Neuron (in vitro differentiated cells): Measurements from ENCODE around the gene BBX.

ENCODE experiments used
- H2AFZ ChIP-seq: one replicate; pipeline ENCODE4 v1.6.1; 2013; ENCODE audit warnings: low read depth, mild to moderate bottlenecking, inconsistent platforms, low read length, moderate library complexity
- H3K27me3 ChIP-seq: one replicate; pipeline ENCODE4 v1.6.1; 2013; ENCODE audit warnings: low read length; ENCODE audit not compliant: insufficient read depth
- H3K36me3 ChIP-seq: one replicate; pipeline ENCODE4 v1.6.1; 2013; ENCODE audit warnings: low read length; ENCODE audit not compliant: insufficient read depth
- H3K4me1 ChIP-seq: one replicate; pipeline ENCODE4 v1.6.1; 2013; ENCODE audit warnings: low read length; ENCODE audit not compliant: insufficient read depth
- H3K4me3 ChIP-seq: 2 replicates; pipeline ENCODE4 v1.5.1; 2013; ENCODE audit warnings: mild to moderate bottlenecking, low read length, moderate library complexity
- H3K9me3 ChIP-seq: one replicate; pipeline ENCODE4 v1.6.1; 2013; ENCODE audit warnings: low read length

The BBX gene

DNA sequence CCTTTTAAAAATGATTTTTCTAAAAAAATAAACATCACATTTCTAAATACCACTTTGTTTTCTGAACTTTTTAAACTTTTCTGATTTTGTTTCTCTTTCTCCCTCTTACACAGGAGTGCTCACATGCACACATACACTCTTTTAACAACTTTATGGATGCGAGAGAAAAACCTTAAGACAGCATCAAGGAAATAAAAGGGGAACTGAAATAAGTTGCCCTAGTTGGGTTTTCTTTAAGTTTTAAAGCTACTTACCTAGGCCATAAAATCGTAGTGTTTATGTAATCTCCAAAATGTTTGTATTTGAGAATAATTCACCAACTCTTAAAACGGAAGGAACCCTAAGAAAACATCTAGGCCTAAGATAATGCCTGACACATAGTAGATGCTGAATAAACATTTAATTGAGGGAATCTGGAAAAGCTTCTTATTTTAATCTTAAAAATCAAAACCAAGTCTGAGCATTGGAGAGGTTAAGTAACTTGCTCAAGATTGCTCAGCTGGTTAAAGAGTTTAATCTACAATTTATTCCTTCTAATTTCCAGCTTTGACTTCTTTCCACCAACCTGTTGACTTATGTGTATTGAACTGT, 1.2 kb upstream of the BBX start:
- Histone ChIP-seq H3K4me3 (no peak overlapping the region), H2AFZ (no peak overlapping the region)

DNA sequence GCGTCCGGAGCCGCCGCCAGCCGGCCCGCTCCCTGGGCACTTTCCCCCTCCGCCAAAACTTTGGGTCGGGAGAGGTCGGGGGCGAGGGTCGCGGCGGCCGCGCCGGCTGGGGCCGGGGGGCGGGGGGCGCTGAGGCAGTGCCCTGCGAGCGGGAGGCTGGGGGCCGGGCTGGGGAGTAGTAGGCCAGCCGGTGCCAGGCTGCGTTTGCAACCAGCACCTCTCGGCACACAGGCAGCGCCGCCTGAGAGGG, 452 bp downstream of the BBX start:
- Histone ChIP-seq H3K4me3 (peak overlapping the region; percentile 95), H3K4me1 (peaks cover 15% of the 10 kb centered on the region), H2AFZ (peak overlapping the region; percentile 89), H3K36me3 (no peaks in the 10 kb centered on the region), H3K27me3 (no peaks in the 10 kb centered on the region), H3K9me3 (no peaks in the 10 kb centered on the region)

More for the DNA sequence above, 1.2 kb upstream of the BBX start:
- Histone ChIP-seq H3K27me3 (no peaks in the 10 kb centered on the region), H3K9me3 (no peaks in the 10 kb centered on the region), H3K4me1 (peaks cover 8% of the 10 kb centered on the region), H3K36me3 (no peaks in the 10 kb centered on the region)

DNA sequence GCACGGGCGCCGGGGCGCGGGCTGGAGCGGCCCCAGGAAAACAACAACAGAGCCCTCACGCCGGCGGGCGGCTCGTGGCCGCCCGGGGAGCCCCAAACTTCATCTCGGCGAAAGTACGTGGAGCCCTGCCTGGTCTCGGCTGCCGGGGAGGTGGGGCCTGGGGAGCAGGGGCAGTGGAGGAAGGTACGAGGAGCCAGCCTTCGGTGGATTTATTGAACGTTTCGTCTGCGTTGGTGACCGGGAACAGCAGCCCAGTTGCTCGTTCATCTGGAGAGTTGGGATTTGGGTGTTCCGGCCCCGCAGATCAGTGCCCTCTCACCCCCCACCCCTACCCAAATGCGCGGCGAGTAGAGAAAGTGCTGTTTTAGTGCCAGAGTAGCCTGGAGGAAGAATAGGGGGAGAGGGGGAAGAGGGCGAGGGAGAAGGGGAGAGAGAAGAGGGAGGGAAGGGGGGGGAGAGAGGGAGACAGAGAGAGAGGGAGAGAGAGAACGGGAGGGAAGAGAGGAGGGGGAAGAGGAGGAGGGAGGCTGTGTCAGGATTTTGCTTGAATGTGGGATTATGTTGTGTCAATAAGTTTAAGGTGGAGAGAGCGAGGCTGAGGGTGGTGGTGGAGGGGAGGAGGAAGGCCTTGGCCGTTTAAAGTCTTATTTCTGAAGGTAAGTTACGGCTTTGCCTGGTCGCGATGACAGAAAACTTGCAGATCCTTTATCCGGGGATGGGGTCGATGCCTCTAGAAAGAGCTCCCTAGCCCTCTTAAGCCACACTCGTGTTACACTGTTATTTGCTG, 970 bp downstream of the BBX start:
- no peaks in the 10 kb centered on the region for H3K36me3 ChIP-seq
- peak overlapping the region; percentile 89 for H2AFZ ChIP-seq
- no peaks in the 10 kb centered on the region for H3K27me3 ChIP-seq
- no peaks in the 10 kb centered on the region for H3K9me3 ChIP-seq
- peak overlapping the region; percentile 95 for H3K4me3 ChIP-seq
- H3K4me1 ChIP-seq: peaks cover 15% of the 10 kb centered on the region

DNA sequence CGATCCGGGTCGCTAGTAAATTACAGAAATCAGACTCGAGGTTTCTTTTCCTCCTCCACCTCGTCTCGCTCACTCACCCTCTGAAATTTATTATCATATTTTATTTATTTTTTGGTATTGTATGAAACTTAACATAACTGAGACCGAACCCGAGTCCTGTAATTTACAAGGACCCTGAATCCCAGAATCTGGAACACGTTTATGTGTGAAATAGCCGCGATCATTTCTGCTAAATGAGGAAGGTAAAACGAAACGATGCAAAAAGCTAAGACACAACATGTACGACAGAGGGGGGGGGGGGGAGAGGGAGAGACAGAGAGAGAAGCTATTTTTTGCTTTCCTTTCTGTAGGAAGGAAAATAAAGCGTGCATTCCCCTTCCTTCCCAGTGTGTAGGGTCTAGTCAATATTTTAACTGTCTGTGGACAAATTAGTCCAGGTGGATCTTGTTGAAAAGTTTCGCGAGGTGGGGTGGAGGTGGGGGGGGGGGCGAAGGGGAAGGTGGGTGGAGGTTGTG, 1.6 kb downstream of the BBX start:
- Histone ChIP-seq H3K4me3 (peak overlapping the region; percentile 95), H3K27me3 (no peaks in the 10 kb centered on the region), H3K9me3 (no peaks in the 10 kb centered on the region), H2AFZ (peak overlapping the region; percentile 89), H3K36me3 (peaks cover 2% of the 10 kb centered on the region), H3K4me1 (peaks cover 15% of the 10 kb centered on the region)

DNA sequence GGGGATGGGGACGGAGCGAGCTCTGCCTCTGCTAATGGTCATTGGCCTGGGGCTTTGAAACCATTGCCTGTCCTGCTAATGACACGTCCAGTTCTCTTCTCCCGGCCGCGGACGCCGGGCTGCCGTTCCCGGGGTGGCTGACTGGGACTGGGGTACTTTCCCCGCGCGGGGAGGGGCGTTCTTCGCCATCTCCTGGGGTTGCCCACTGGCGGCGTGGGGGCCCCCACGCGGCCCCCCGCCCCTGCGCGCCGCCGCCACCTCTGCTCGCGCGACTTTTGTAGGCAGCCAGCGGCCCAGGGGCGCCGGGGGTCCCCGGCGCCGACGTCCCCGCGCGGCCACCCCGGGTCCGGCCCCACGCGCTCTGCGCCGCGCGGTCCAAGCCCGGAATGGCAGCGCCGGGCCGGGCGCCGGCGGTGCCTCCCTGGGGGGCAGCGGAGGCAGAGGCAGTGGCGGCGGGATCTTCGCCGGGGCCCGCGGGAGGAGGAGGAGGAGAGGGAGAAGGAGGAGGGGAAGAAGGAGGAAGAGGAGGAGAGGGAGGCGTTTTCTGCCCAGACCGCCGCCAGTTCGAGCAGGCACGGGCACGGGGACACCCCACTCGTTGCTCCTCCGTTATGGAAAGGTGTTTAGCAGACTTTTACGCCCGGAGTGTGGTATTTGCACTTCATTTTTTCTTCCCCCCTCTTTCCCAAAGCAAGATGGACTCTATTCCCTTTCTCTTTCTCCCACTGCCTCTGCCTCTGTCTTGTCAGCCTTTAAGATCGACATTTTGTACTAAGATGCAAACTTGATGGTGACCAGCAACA, 2.3 kb downstream of the BBX start:
- H3K36me3 ChIP-seq: peaks cover 4% of the 10 kb centered on the region
- H3K4me1 ChIP-seq: peaks cover 15% of the 10 kb centered on the region
- H2AFZ ChIP-seq: peak overlapping the region; percentile 67
- H3K27me3 ChIP-seq: no peaks in the 10 kb centered on the region
- peak overlapping the region; percentile 95 for H3K4me3 ChIP-seq
- no peaks in the 10 kb centered on the region for H3K9me3 ChIP-seq

DNA sequence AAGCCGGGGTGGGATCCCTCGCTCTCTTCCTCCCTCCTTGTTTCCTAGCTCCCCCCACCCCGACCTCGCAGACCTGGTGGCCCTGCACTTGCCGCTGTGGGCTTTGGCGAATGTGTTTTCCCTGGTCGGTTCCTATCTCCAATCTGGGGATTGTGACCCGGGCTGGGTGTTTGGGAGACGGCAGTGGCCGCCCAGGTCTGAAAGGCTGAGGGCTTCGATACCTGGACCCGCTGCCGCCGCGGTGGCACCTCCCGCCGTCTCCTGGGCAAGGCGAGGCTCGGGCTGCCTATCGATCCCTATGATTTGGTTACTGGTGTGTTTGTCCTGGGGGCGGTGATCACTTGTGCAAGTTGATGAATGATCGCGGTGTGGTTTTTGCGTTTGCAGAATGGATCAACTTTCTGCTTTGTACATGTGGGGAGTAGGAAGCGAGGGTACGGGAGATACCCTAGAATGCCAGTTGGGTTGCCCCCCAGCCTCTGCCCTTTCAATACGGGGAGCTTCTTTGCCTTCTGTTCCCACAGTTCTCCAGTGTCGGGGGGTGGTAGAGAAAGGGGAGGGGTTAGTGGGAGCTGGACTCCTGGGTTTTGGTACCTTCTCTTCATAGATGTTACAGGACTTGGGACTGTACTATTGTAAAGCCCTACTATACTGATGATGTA, 3.0 kb downstream of the BBX start:
- Histone ChIP-seq H2AFZ (peak overlapping the region; percentile 67), H3K36me3 (peaks cover 4% of the 10 kb centered on the region), H3K27me3 (no peaks in the 10 kb centered on the region), H3K4me1 (peaks cover 15% of the 10 kb centered on the region), H3K9me3 (no peaks in the 10 kb centered on the region), H3K4me3 (peak overlapping the region; percentile 95)

DNA sequence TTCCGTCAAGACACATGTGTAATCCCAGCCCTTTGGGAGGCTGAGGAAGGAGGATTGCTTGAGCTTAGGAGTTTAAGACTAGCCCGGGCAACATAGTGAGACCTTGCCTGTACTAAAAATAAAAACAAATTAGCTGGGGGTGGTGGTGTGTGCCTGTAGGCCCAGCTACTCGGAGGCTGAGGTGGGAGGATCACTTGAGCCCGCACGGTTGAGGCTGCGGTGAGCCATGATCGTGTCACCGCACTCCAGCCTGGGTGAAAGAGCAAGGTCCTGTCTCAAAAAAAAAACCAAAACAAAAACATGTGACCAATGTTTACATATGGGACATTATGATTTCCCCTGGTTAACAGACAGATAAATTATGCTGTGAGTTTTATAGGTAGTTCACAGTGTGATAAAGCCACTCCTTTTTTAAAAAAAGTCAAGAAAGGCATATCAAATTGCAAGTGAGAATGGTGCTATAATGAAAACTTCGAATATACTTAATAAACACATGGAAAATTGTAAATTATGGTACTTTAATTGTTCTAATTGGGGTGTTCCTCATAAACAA, 9.2 kb downstream of the BBX start:
- Histone ChIP-seq H3K4me1 (peaks cover 2% of the 10 kb centered on the region), H3K9me3 (no peaks in the 10 kb centered on the region), H3K27me3 (no peaks in the 10 kb centered on the region), H2AFZ (no peak overlapping the region), H3K36me3 (peaks cover 10% of the 10 kb centered on the region), H3K4me3 (no peak overlapping the region)

DNA sequence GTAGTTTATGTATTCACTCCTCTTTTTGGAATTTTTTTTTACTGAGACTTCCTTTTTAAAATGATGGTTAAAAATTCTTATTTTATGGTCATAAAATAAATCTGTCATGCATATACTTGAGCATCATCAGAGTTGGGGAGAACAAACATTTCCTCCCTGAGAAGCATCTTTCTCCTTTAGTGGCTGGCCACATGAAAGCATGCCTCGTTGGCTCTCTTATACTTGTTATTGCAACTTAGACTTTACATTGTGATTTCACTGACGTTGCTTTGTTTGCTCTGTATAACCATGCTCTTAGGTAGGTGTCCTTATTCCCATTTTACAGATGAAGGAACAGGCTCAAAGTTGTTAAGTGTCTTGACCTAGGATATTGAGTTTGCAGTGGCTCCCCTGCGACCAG, 18.1 kb downstream of the BBX start:
- H3K4me3 ChIP-seq: no peak overlapping the region
- no peaks in the 10 kb centered on the region for H3K27me3 ChIP-seq
- no peak overlapping the region for H2AFZ ChIP-seq
- H3K4me1 ChIP-seq: no peaks in the 10 kb centered on the region
- peaks cover 4% of the 10 kb centered on the region for H3K36me3 ChIP-seq
- no peaks in the 10 kb centered on the region for H3K9me3 ChIP-seq

DNA sequence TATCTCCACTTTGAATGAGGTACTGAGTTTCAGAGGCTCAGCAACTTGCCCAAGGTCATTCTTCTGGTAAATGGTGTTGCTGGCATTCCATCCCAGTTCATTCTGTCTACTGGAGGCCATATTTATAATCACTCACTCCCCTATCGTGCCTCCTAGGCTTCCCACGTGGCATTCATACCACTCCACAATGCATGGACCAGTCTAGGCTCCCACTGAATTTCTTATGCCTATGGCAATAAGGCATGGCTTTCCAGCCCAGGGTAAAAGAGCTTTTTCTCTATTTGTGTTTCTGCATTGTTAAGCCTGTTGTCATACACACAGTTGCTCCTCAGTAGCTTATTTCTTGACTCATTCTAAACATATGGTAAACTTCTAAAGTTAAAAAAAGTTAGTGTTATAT, 19.9 kb downstream of the BBX start:
- H3K4me1 ChIP-seq: no peaks in the 10 kb centered on the region
- no peaks in the 10 kb centered on the region for H3K36me3 ChIP-seq
- no peak overlapping the region for H3K4me3 ChIP-seq
- H2AFZ ChIP-seq: no peak overlapping the region
- no peaks in the 10 kb centered on the region for H3K27me3 ChIP-seq
- no peaks in the 10 kb centered on the region for H3K9me3 ChIP-seq

DNA sequence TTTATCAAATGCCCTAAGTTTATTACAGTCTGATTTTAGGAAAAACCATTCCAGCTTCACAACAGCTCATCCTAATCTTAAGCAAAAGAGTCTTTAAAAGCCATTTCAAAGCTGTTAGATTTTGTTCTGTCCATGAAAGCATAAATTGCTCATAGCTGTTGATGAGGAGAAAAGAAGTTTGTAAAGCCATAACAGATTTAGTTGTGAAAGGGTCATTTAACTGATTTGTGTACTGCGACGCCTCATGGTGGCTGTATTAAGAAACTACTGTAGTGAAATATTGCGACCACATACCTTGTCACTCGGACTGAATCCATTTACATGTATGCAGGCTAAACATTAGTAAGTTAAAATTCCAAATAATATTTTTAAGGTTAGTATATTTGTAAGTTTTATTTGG, 20.9 kb downstream of the BBX start:
- no peak overlapping the region for H3K4me3 ChIP-seq
- no peaks in the 10 kb centered on the region for H3K36me3 ChIP-seq
- peaks cover 2% of the 10 kb centered on the region for H3K9me3 ChIP-seq
- H3K4me1 ChIP-seq: no peaks in the 10 kb centered on the region
- no peak overlapping the region for H2AFZ ChIP-seq
- H3K27me3 ChIP-seq: no peaks in the 10 kb centered on the region

DNA sequence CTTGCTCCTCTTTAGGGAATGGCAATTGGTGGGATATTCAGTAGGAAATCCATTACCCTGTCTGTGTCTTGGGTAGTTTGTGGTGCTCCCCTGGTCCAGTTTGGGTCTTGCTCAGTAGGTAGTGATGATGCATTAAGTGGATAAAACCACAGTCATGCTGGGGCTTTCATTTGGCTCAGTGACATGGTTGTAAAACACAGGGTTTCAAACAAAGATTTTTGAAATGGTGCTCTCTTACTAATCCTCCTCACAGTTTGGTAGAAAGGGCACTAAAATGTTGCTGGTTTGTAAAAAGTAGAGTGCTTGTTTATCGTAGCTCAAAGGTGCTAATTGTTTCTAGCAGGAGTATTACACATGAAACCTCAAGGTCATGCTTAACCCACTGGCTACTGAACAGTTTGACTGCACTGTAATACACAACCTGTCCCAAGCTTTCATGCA, 22.9 kb downstream of the BBX start:
- no peaks in the 10 kb centered on the region for H3K36me3 ChIP-seq
- no peak overlapping the region for H3K4me3 ChIP-seq
- no peaks in the 10 kb centered on the region for H3K27me3 ChIP-seq
- no peaks in the 10 kb centered on the region for H3K4me1 ChIP-seq
- H3K9me3 ChIP-seq: peaks cover 4% of the 10 kb centered on the region
- H2AFZ ChIP-seq: no peak overlapping the region

DNA sequence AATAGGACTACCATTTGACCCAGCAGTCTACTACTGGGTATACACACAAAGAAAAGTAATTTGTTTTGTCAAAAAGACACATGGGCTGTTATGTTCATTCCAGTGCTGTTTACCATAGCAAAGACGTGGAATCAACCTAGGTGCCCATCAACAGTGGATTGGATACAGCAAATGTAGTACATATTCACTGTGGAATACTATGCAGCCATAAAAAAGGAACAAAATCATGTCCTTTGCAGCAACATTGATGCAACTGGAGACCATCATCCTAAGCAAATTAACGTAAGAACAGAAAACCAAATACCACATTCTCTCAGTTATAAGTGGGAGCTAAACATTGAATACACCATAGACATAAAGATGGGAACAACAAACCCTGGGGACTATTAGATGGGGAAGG, 25.8 kb downstream of the BBX start:
- Histone ChIP-seq H2AFZ (no peak overlapping the region), H3K27me3 (no peaks in the 10 kb centered on the region), H3K4me3 (no peak overlapping the region), H3K4me1 (no peaks in the 10 kb centered on the region), H3K9me3 (peaks cover 4% of the 10 kb centered on the region), H3K36me3 (no peaks in the 10 kb centered on the region)
